Endothelial cell (in vitro differentiated cells): ENCODE measurements around the gene CBLN4. TPM values are rescaled to one million over a fixed set of nuclear protein-coding genes. Genes with fewer than 3 reads are reported as not detected.

Experiments used
- DNase-seq: peaks from one replicate; pipeline ENCODE4 v3.0.0; 2021; ENCODE audit warnings: low spot score
- H3K27ac Mint-ChIP-seq: one replicate; pipeline ENCODE4 v1.8.0; 2021; ENCODE audit warnings: mixed read lengths, inconsistent platforms; ENCODE audit not compliant: unreplicated experiment
- H3K27me3 Mint-ChIP-seq: one replicate; pipeline ENCODE4 v1.8.0; 2021; ENCODE audit warnings: mild to moderate bottlenecking, moderate library complexity, mixed read lengths, inconsistent platforms; ENCODE audit not compliant: unreplicated experiment
- H3K36me3 Mint-ChIP-seq: one replicate; pipeline ENCODE4 v1.8.0; 2021; ENCODE audit warnings: mild to moderate bottlenecking, low read depth, mixed read lengths, inconsistent platforms; ENCODE audit not compliant: unreplicated experiment
- H3K4me1 Mint-ChIP-seq: one replicate; pipeline ENCODE4 v1.8.0; 2021; ENCODE audit warnings: mild to moderate bottlenecking, mixed read lengths, inconsistent platforms; ENCODE audit not compliant: unreplicated experiment
- H3K4me3 Mint-ChIP-seq: one replicate; pipeline ENCODE4 v1.8.0; 2021; ENCODE audit warnings: mild to moderate bottlenecking, mixed read lengths, inconsistent platforms; ENCODE audit not compliant: unreplicated experiment
- H3K9me3 Mint-ChIP-seq: one replicate; pipeline ENCODE4 v1.8.0; 2021; ENCODE audit warnings: mixed read lengths, inconsistent platforms; ENCODE audit not compliant: unreplicated experiment
- long read RNA-seq: library from polyadenylated mRNA; unstranded; transcript quantifications from one replicate; pipeline ENCODE4 v2.0.0, GENCODE V29; 2020; ENCODE audit not compliant: unreplicated experiment
- total RNA-seq: library from RNA; stranded (reverse); fragmentation: NEBNext Ultra II Directional; extraction: Animal tissue kit (Norgen Biotek cat#: 25700); gene quantifications from one replicate; pipeline ENCODE4 v1.2.1, GENCODE V29; 2021; ENCODE audit not compliant: unreplicated experiment
- TF ChIP-seq, protein P1 (sequence below): fragments of 200-600 bp; sonication (generic); IDR thresholded peaks from one replicate; pipeline ENCODE4 v1.5.0; 2021; ENCODE audit warnings: antibody characterized with exemption; ENCODE audit not compliant: unreplicated experiment

The CBLN4 gene
- total RNA-seq, result not detected
- long read RNA-seq, result 0 reads

DNA sequence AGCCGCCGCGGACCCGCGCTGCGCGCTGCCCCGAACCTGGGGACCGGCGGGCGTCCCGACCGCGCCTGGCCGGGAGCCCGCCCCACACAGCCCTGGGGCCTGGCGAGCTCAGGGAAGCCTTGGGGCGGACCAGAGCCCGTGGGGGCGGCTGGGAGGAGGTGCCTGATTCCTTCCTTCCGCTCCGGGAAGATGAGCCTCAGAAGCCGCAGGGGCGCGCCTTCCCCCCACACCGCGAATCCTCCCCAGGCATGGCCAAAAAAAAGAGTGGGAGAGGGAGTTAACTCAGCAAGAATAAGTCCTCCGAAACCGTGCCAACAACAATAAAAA is at the start of gene CBLN4:
Gene CBLN4, minus strand, starts transcription at position 131 of the 327 bp plus-strand sequence. CDS start 1,348 bp downstream, outside the sequence.
- Mint-ChIP-seq H3K4me3 (no peak within 1 kb of the TSS), H3K36me3 (peaks cover 17% of the 10 kb centered on the region)
- DNase-seq, result no peak

GRCh38 chr20:56043227-56043626 is 37.9 kb upstream of the CBLN4 start:
- peaks cover 10% of the 10 kb centered on the region for H3K9me3 Mint-ChIP-seq
- H3K27me3 Mint-ChIP-seq, result peaks cover 4% of the 10 kb centered on the region
- TF ChIP-seq, protein P1, sequence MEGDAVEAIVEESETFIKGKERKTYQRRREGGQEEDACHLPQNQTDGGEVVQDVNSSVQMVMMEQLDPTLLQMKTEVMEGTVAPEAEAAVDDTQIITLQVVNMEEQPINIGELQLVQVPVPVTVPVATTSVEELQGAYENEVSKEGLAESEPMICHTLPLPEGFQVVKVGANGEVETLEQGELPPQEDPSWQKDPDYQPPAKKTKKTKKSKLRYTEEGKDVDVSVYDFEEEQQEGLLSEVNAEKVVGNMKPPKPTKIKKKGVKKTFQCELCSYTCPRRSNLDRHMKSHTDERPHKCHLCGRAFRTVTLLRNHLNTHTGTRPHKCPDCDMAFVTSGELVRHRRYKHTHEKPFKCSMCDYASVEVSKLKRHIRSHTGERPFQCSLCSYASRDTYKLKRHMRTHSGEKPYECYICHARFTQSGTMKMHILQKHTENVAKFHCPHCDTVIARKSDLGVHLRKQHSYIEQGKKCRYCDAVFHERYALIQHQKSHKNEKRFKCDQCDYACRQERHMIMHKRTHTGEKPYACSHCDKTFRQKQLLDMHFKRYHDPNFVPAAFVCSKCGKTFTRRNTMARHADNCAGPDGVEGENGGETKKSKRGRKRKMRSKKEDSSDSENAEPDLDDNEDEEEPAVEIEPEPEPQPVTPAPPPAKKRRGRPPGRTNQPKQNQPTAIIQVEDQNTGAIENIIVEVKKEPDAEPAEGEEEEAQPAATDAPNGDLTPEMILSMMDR, result no peak
- no peaks in the 10 kb centered on the region for H3K36me3 Mint-ChIP-seq
- DNase-seq, result no peak
- no peak overlapping the region for H3K27ac Mint-ChIP-seq
- no peak overlapping the region for H3K4me3 Mint-ChIP-seq
- no peaks in the 10 kb centered on the region for H3K4me1 Mint-ChIP-seq

More for the DNA sequence above, at the start of gene CBLN4:
- no peaks in the 10 kb centered on the region for H3K4me1 Mint-ChIP-seq
- peaks cover 45% of the 10 kb centered on the region for H3K9me3 Mint-ChIP-seq
- H3K27me3 Mint-ChIP-seq, result peaks cover 3% of the 10 kb centered on the region
- no peak within 1 kb of the TSS for H3K27ac Mint-ChIP-seq
- TF ChIP-seq, protein P1, result no peak

DNA sequence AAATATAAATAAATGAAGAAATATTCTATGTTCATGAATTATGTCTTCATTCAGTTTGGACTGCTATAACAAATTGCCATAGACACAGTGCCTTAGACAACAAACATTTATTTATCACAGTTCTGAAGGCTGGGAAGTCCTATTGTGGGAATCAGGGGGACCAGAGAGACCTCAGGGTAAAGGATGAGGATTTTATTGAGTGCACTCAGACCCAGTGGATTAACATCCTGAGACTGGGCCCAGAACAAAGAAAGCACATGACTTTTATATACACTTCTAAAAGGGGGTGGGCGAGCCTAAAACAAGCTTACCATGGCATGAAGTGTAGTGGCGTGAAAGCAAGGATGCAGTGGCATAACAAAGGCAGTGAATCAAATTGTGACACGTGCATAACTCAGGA is 26.9 kb upstream of the CBLN4 start:
- no peaks in the 10 kb centered on the region for H3K27me3 Mint-ChIP-seq
- H3K36me3 Mint-ChIP-seq, result peaks cover 8% of the 10 kb centered on the region
- TF ChIP-seq, protein P1, result no peak
- no peak for DNase-seq
- H3K4me1 Mint-ChIP-seq, result no peaks in the 10 kb centered on the region
- H3K9me3 Mint-ChIP-seq, result peaks cover 29% of the 10 kb centered on the region
- no peak overlapping the region for H3K4me3 Mint-ChIP-seq
- no peak overlapping the region for H3K27ac Mint-ChIP-seq

DNA sequence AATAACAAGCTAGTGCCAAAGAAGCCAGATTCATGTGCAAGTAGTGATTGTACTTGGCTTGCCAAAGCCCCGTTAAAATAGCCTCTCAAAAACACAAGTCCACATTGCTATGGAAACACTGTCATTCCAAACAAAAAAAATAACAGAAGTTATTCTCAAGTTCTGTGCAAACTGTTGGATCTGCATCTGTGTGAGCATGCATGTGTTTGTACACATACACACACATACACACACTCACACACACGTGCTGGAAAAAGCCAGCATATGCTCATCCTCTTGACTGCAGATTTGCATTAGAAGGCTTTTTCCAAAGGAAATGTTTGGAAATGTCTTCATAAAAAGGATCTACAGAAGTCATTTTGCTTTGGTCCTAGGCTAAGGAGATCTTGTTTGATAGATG is 13.4 kb upstream of the CBLN4 start:
- H3K27ac Mint-ChIP-seq, result no peak overlapping the region
- DNase-seq, result no peak
- peaks cover 10% of the 10 kb centered on the region for H3K36me3 Mint-ChIP-seq
- TF ChIP-seq, protein P1, result no peak
- H3K27me3 Mint-ChIP-seq, result peaks cover 6% of the 10 kb centered on the region
- H3K4me1 Mint-ChIP-seq, result no peaks in the 10 kb centered on the region
- peaks cover 49% of the 10 kb centered on the region for H3K9me3 Mint-ChIP-seq
- no peak overlapping the region for H3K4me3 Mint-ChIP-seq

DNA sequence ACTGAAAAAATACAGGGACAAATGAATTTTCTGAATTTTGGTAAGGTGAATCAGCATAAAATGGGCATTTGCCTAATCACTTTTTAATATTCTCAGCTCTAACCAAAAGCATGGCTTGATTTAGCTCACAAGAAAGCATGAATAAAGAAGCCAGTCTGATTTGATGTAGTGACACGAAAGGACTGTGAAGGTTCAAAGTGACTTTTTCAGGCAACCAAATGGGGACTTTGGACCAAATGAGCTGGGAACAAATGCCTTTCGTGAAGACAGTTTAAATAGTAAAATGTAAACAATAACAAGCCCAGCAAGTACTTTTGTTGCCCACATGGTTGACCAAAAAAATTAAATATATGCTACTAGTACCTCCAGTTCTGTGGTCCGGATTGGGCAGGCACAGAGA is 12.9 kb upstream of the CBLN4 start:
- peaks cover 45% of the 10 kb centered on the region for H3K9me3 Mint-ChIP-seq
- peaks cover 10% of the 10 kb centered on the region for H3K36me3 Mint-ChIP-seq
- peaks cover 5% of the 10 kb centered on the region for H3K27me3 Mint-ChIP-seq
- no peaks in the 10 kb centered on the region for H3K4me1 Mint-ChIP-seq
- no peak overlapping the region for H3K27ac Mint-ChIP-seq
- no peak overlapping the region for H3K4me3 Mint-ChIP-seq
- TF ChIP-seq, protein P1, result no peak
- DNase-seq, result no peak
